ENCODE results near the gene ACMSD. TPM values are rescaled to one million over a fixed set of nuclear protein-coding genes. Genes with fewer than 3 reads are reported as not detected.

Gene ACMSD
- total and polyA plus RNA-seq, 10 of the 15 experiments (the other 5 are each of a cell fraction or from before 2014, with no cell fraction given), result 0.08 TPM; not detected in 9

DNA sequence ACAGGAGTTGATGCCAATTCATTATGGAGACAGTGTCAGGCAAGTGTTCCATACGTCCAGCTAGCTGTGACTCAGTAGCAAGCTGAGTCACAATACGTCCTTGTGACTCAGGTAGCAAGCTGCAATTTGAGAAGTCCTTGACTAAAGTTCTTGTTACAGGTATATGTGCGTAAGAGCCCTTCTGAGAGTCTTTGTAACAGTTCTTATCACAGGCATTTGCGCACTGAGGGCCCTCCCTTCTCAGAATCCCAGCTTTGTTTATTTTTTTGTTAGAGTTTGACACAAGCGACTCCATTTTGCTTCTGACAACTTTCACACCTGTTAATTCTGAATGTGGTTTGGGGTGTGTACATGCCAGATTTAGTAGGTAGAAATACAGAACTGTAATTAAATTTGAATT lies 20.1 kb upstream of the ACMSD start:
- no peak overlapping the region for H3K9ac ChIP-seq (ENCODE audit: control insufficient read depth, insufficient read depth, low read length)
- ChIA-PET RAD21 (ENCODE audit: unreplicated experiment) (no interaction called here), SMC1A (ENCODE audit: uncharacterized antibody, unreplicated experiment) (no interaction called here), CTCF (no interaction called here), POLR2A (no interaction called here)
- H3K27ac ChIP-seq (ENCODE audit: control insufficient read depth, insufficient read depth), result no peak overlapping the region
- no peaks in the 10 kb centered on the region for H4K20me1 ChIP-seq (ENCODE audit: control insufficient read depth, insufficient read depth)
- no peak for ATAC-seq
- no peak overlapping the region for H3K4me2 ChIP-seq (ENCODE audit: control insufficient read depth, insufficient read depth)
- no peaks in the 10 kb centered on the region for H3K4me1 ChIP-seq (ENCODE audit: control insufficient read depth, insufficient read depth, low read length)
- FAIRE-seq, result no peak
- intact Hi-C loops (cut with micrococcal nuclease; ENCODE audit: unreplicated experiment), result no loop called here
- no peaks in the 10 kb centered on the region for H3K9me3 ChIP-seq (replicated peaks; ENCODE audit: control insufficient read depth, insufficient read depth, low read length)
- in situ Hi-C loops (cut with MboI), result no loop called here
- DNase-seq (ENCODE audit: low read depth, low spot score), result no peak
- H2AFZ ChIP-seq (ENCODE audit: control insufficient read depth, low read depth, low read length), result no peak overlapping the region
- H3K4me3 ChIP-seq, result no peak overlapping the region
- H3K79me2 ChIP-seq (ENCODE audit: control insufficient read depth, insufficient read depth, low read length), result no peaks in the 10 kb centered on the region
- no TSS peak for BruUV-seq (replicated peaks)
- H3K36me3 ChIP-seq (ENCODE audit: control insufficient read depth in 2 of 2, insufficient read depth in 2 of 2, low read length in 1 of 2), result no peaks in the 10 kb centered on the region
- no peaks in the 10 kb centered on the region; a peak in 1 of 4 replicates for H3K27me3 ChIP-seq (replicated peaks in 1 of 2; ENCODE audit: control insufficient read depth in 2 of 2, insufficient read depth in 2 of 2, low read length in 1 of 2)
- WGBS (ENCODE audit: insufficient coverage, insufficient replicate concordance, low lambda C conversion rate, missing lambda C conversion rate), result 33% methylated on average over 5 of the region's 5 CpGs
- TF ChIP-seq HDAC2 (IDR thresholded peaks at IDR 0.05) (no peak), SUPT20H (IDR thresholded peaks at IDR 0.05; ENCODE audit: borderline replicate concordance, control insufficient read depth, low read depth, low read length) (no peak), EP300 (IDR thresholded peaks at IDR 0.05; ENCODE audit: borderline replicate concordance in 1 of 2, control insufficient read depth in 1 of 2, low read depth in 2 of 2, low read length in 2 of 2) (no peak), ASH2L (IDR thresholded peaks at IDR 0.05; ENCODE audit: borderline replicate concordance, low read depth) (no peak), POU2F2 (IDR thresholded peaks at IDR 0.05; ENCODE audit: borderline replicate concordance, low read depth, low read length) (no peak)
- TF ChIP-seq, protein P1, sequence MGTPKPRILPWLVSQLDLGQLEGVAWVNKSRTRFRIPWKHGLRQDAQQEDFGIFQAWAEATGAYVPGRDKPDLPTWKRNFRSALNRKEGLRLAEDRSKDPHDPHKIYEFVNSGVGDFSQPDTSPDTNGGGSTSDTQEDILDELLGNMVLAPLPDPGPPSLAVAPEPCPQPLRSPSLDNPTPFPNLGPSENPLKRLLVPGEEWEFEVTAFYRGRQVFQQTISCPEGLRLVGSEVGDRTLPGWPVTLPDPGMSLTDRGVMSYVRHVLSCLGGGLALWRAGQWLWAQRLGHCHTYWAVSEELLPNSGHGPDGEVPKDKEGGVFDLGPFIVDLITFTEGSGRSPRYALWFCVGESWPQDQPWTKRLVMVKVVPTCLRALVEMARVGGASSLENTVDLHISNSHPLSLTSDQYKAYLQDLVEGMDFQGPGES (IDR thresholded peaks at IDR 0.05), result no peak

DNA sequence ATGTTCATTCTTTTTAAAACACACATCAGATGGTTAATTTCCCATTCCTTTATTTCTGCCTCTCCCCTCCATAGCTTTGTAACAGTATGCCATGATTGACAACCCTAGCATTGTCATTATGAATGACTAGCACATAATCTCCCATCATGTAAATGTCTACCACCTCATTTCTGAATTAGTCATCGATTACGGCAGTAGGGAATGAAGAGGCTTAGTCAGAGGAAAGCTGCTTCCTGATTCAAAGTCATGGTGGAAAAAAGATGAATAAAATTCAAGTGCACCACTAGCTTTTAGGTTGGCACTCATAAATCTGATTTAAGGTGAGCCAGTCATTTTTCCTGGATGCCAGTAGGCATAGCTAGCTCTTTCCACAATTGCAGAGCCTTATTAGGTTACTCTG lies 19.1 kb upstream of the ACMSD start:
- H3K36me3 ChIP-seq (ENCODE audit: control insufficient read depth in 2 of 2, insufficient read depth in 2 of 2, low read length in 1 of 2), result no peaks in the 10 kb centered on the region
- RAD21 ChIA-PET (ENCODE audit: unreplicated experiment), result no interaction called here
- no peak for DNase-seq (ENCODE audit: low read depth, low spot score)
- CTCF ChIA-PET, result interaction anchor here (0.6 kb wide), 1 partner anchor 69 kb away, joined by 3 read pairs; no protein-coding TSS in a partner anchor
- no peaks in the 10 kb centered on the region for H3K9me3 ChIP-seq (replicated peaks; ENCODE audit: control insufficient read depth, insufficient read depth, low read length)
- H2AFZ ChIP-seq (ENCODE audit: control insufficient read depth, low read depth, low read length), result no peak overlapping the region
- WGBS (ENCODE audit: insufficient coverage, insufficient replicate concordance, low lambda C conversion rate, missing lambda C conversion rate), result 32% methylated on average over 2 of the region's 2 CpGs
- in situ Hi-C loops (cut with MboI) (no loop called here), intact Hi-C loops (cut with micrococcal nuclease; ENCODE audit: unreplicated experiment) (no loop called here)
- no peaks in the 10 kb centered on the region for H3K79me2 ChIP-seq (ENCODE audit: control insufficient read depth, insufficient read depth, low read length)
- no TSS peak for BruUV-seq (replicated peaks)
- H3K4me1 ChIP-seq (ENCODE audit: control insufficient read depth, insufficient read depth, low read length), result no peaks in the 10 kb centered on the region
- no peak overlapping the region for H3K4me3 ChIP-seq
- POLR2A ChIA-PET, result no interaction called here
- FAIRE-seq, result no peak
- H4K20me1 ChIP-seq (ENCODE audit: control insufficient read depth, insufficient read depth), result no peaks in the 10 kb centered on the region
- SMC1A ChIA-PET (ENCODE audit: uncharacterized antibody, unreplicated experiment), result no interaction called here
- no peak overlapping the region for H3K4me2 ChIP-seq (ENCODE audit: control insufficient read depth, insufficient read depth)
- no peak overlapping the region for H3K27ac ChIP-seq (ENCODE audit: control insufficient read depth, insufficient read depth)
- no peak overlapping the region for H3K9ac ChIP-seq (ENCODE audit: control insufficient read depth, insufficient read depth, low read length)
- H3K27me3 ChIP-seq (replicated peaks in 1 of 2; ENCODE audit: control insufficient read depth in 2 of 2, insufficient read depth in 2 of 2, low read length in 1 of 2), result no peaks in the 10 kb centered on the region; a peak in 1 of 4 replicates
- ATAC-seq, result no peak
- TF ChIP-seq STAT3 (IDR thresholded peaks at IDR 0.05; ENCODE audit: low read depth, low read length), result no peak
- no peak for TF ChIP-seq SMC3 (IDR thresholded peaks at IDR 0.05; ENCODE audit: borderline replicate concordance, low read length)
- no peak for TF ChIP-seq BACH1 (IDR thresholded peaks at IDR 0.05; ENCODE audit: borderline replicate concordance)
- no peak for TF ChIP-seq BHLHE40 (IDR thresholded peaks at IDR 0.05; ENCODE audit: borderline replicate concordance in 1 of 2, low read depth in 2 of 2, low read length in 1 of 2)
- TF ChIP-seq, protein P2, sequence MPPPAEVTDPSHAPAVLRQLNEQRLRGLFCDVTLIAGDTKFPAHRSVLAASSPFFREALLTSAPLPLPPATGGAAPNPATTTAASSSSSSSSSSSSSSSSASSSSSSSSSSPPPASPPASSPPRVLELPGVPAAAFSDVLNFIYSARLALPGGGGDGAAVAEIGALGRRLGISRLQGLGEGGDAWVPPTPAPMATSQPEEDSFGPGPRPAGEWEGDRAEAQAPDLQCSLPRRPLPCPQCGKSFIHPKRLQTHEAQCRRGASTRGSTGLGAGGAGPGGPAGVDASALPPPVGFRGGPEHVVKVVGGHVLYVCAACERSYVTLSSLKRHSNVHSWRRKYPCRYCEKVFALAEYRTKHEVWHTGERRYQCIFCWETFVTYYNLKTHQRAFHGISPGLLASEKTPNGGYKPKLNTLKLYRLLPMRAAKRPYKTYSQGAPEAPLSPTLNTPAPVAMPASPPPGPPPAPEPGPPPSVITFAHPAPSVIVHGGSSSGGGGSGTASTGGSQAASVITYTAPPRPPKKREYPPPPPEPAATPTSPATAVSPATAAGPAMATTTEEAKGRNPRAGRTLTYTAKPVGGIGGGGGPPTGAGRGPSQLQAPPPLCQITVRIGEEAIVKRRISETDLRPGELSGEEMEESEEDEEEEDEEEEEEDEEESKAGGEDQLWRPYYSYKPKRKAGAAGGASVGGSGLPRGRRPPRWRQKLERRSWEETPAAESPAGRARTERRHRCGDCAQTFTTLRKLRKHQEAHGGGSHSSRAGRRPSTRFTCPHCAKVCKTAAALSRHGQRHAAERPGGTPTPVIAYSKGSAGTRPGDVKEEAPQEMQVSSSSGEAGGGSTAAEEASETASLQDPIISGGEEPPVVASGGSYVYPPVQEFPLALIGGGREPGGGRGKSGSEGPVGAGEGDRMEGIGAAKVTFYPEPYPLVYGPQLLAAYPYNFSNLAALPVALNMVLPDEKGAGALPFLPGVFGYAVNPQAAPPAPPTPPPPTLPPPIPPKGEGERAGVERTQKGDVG (CRISPR knock-in tag; IDR thresholded peaks at IDR 0.05), result no peak
- TF ChIP-seq BMI1 (IDR thresholded peaks at IDR 0.05; ENCODE audit: borderline replicate concordance), result no peak
- no peak for TF ChIP-seq RUNX3 (IDR thresholded peaks at IDR 0.05; ENCODE audit: low read length)
- no peak for TF ChIP-seq ZZZ3 (IDR thresholded peaks at IDR 0.05; ENCODE audit: control insufficient read depth, insufficient read length, low read depth)
- no peak for TF ChIP-seq MTA2 (IDR thresholded peaks at IDR 0.05; ENCODE audit: low read depth)
- no peak for TF ChIP-seq ZBED1 (IDR thresholded peaks at IDR 0.05; ENCODE audit: borderline replicate concordance)

Data from GM12878 (cell line).